SK-N-SH treated with all-trans-retinoic acid at 6 μM for 48 hours (cell line): ENCODE measurements around the gene CDK14.

Experiments used
- ARNTL ChIP-seq: fragments of 450-650 bp; formaldehyde crosslinking; IDR thresholded peaks from 2 replicates; pipeline ENCODE4 v1.5.0; 2020; ENCODE audit warnings: low read depth, mild to moderate bottlenecking, moderate library complexity, borderline replicate concordance
- BACH2 ChIP-seq: fragments of 250-450 bp; sonication (Bioruptor Pico); IDR thresholded peaks from 2 replicates; pipeline ENCODE4 v1.9.0; 2021; ENCODE audit warnings: mild to moderate bottlenecking, borderline replicate concordance
- CREB5 ChIP-seq: fragments of 250-450 bp; sonication (Bioruptor Pico); IDR thresholded peaks from 2 replicates; pipeline ENCODE4 v1.5.1; 2020; ENCODE audit warnings: low read depth, mild to moderate bottlenecking, moderate library complexity
- CSDC2 ChIP-seq: fragments of 250-450 bp; sonication (Bioruptor Pico); IDR thresholded peaks from 2 replicates; pipeline ENCODE4 v1.5.0; 2020; ENCODE audit warnings: mild to moderate bottlenecking, moderate library complexity
- ESRRG ChIP-seq: fragments of 250-450 bp; sonication (Bioruptor Pico); IDR thresholded peaks from 2 replicates; pipeline ENCODE4 v1.6.1; 2021; ENCODE audit warnings: mild to moderate bottlenecking
- GLIS3 ChIP-seq: fragments of 250-450 bp; sonication (Bioruptor Pico); IDR thresholded peaks from 2 replicates; pipeline ENCODE4 v1.5.0; 2020; ENCODE audit warnings: mild to moderate bottlenecking, moderate library complexity
- ISL1 ChIP-seq: fragments of 250-450 bp; sonication (Bioruptor Pico); IDR thresholded peaks from 2 replicates; pipeline ENCODE4 v2.1.2; 2022; ENCODE audit warnings: mild to moderate bottlenecking, moderate library complexity
- OSR1 ChIP-seq: fragments of 250-450 bp; sonication (Bioruptor Pico); IDR thresholded peaks from 2 replicates; pipeline ENCODE4 v1.8.0; 2022; ENCODE audit warnings: moderate library complexity, mild to moderate bottlenecking, inconsistent platforms
- PPARA ChIP-seq: fragments of 250-450 bp; sonication (Bioruptor Pico); IDR thresholded peaks from 2 replicates; pipeline ENCODE4 v1.5.0; 2020; ENCODE audit warnings: mild to moderate bottlenecking, borderline replicate concordance
- SNAI2 ChIP-seq: fragments of 250-450 bp; sonication (Bioruptor Pico); IDR thresholded peaks from 2 replicates; pipeline ENCODE4 v1.5.0; 2020; ENCODE audit warnings: mild to moderate bottlenecking, moderate library complexity
- ZC3H10 ChIP-seq: fragments of 250-450 bp; sonication (Bioruptor Pico); IDR thresholded peaks from 2 replicates; pipeline ENCODE4 v1.5.1; 2021; ENCODE audit warnings: mild to moderate bottlenecking, moderate library complexity
- ZFP30 ChIP-seq: fragments of 450-650 bp; formaldehyde crosslinking; IDR thresholded peaks from 2 replicates; pipeline ENCODE4 v1.5.0; 2022; ENCODE audit warnings: mild to moderate bottlenecking, moderate library complexity
- TF ChIP-seq, protein P1 (sequence below): fragments of 250-450 bp; sonication (Bioruptor Pico); IDR thresholded peaks from 2 replicates; pipeline ENCODE4 v1.8.0; 2021; ENCODE audit warnings: low read depth, mild to moderate bottlenecking, moderate library complexity, borderline replicate concordance

DNA sequence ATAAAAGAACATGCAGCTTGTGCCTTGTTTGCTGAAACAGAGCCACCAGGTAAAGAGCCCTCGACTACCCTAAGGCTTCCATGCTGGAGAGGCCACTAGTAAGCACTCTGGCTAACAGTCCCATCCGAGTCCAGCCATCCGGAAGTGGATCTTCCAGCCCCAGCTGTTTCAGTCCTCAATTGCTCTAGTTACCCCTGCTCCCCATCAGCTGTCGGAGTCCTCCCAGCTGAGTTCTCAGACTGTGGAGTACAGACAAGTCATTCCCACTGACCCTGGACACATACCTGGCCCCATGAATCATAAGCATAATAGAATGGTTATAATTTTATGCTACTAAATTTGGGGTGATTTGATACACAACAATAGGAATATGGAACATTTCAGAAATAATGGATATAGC, 654.6 kb downstream of the CDK14 start:
- TF ChIP-seq CSDC2 (CRISPR knock-in tag) (no peak), PPARA (CRISPR knock-in tag) (no peak), ESRRG (CRISPR knock-in tag) (no peak), ISL1 (CRISPR knock-in tag) (no peak), ZC3H10 (no peak), GLIS3 (no peak), ARNTL (no peak), BACH2 (CRISPR knock-in tag) (no peak), CREB5 (CRISPR knock-in tag) (no peak), ZFP30 (CRISPR knock-in tag) (no peak), SNAI2 (CRISPR knock-in tag) (no peak), OSR1 (no peak)
- TF ChIP-seq, protein P1, sequence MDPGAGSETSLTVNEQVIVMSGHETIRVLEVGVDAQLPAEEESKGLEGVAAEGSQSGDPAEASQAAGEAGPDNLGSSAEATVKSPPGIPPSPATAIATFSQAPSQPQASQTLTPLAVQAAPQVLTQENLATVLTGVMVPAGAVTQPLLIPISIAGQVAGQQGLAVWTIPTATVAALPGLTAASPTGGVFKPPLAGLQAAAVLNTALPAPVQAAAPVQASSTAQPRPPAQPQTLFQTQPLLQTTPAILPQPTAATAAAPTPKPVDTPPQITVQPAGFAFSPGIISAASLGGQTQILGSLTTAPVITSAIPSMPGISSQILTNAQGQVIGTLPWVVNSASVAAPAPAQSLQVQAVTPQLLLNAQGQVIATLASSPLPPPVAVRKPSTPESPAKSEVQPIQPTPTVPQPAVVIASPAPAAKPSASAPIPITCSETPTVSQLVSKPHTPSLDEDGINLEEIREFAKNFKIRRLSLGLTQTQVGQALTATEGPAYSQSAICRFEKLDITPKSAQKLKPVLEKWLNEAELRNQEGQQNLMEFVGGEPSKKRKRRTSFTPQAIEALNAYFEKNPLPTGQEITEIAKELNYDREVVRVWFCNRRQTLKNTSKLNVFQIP (CRISPR knock-in tag) = no peak
